ENCODE data around the gene ATXN10.

DNA sequence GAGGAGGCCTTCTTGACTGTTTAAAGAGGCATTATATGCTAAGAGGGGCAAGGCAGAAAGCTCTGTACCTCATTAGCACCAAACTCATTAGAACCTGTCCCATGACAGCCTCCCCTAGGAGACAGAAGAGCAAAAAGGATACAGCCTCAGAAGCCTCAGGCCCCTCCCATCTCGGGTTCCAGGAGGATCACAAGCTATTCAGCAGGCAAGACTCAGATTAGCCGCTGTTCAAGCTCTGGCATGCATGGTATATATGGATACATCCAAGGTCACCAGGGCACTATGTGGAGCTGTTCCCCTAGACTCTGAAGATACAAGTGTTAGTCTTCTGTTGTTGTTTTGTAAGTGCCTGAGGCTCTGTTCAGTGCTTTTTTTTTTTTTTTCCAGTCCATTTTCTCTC, 32.1 kb downstream of the ATXN10 start:
- TF ChIP-seq, protein P1, sequence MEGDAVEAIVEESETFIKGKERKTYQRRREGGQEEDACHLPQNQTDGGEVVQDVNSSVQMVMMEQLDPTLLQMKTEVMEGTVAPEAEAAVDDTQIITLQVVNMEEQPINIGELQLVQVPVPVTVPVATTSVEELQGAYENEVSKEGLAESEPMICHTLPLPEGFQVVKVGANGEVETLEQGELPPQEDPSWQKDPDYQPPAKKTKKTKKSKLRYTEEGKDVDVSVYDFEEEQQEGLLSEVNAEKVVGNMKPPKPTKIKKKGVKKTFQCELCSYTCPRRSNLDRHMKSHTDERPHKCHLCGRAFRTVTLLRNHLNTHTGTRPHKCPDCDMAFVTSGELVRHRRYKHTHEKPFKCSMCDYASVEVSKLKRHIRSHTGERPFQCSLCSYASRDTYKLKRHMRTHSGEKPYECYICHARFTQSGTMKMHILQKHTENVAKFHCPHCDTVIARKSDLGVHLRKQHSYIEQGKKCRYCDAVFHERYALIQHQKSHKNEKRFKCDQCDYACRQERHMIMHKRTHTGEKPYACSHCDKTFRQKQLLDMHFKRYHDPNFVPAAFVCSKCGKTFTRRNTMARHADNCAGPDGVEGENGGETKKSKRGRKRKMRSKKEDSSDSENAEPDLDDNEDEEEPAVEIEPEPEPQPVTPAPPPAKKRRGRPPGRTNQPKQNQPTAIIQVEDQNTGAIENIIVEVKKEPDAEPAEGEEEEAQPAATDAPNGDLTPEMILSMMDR (IDR thresholded peaks at IDR 0.05 in 2 of 3, conservative IDR thresholded peaks at IDR 0.05 in 1 of 3; ENCODE audit: control insufficient read depth in 2 of 3, extremely low read depth in 1 of 3, insufficient read depth in 1 of 3, low read depth in 3 of 3, low read length in 3 of 3), result no peak
- TF ChIP-seq EZH2 (IDR thresholded peaks at IDR 0.05; ENCODE audit: borderline replicate concordance, control insufficient read depth, low read depth, low read length) (no peak), POLR2A (IDR thresholded peaks at IDR 0.05; ENCODE audit: low read depth, low read length) (no peak), TCF7 (IDR thresholded peaks at IDR 0.05; ENCODE audit: borderline replicate concordance) (no peak), SMAD1 (IDR thresholded peaks at IDR 0.05; ENCODE audit: low read depth, partially characterized antibody) (no peak), SUZ12 (IDR thresholded peaks at IDR 0.05; ENCODE audit: unreplicated experiment) (no peak), RB1 (IDR thresholded peaks at IDR 0.05; ENCODE audit: borderline replicate concordance) (no peak), YBX1 (IDR thresholded peaks at IDR 0.05) (no peak), HCFC1 (IDR thresholded peaks at IDR 0.05; ENCODE audit: low read length) (no peak)
- TF ChIP-seq, protein P2, sequence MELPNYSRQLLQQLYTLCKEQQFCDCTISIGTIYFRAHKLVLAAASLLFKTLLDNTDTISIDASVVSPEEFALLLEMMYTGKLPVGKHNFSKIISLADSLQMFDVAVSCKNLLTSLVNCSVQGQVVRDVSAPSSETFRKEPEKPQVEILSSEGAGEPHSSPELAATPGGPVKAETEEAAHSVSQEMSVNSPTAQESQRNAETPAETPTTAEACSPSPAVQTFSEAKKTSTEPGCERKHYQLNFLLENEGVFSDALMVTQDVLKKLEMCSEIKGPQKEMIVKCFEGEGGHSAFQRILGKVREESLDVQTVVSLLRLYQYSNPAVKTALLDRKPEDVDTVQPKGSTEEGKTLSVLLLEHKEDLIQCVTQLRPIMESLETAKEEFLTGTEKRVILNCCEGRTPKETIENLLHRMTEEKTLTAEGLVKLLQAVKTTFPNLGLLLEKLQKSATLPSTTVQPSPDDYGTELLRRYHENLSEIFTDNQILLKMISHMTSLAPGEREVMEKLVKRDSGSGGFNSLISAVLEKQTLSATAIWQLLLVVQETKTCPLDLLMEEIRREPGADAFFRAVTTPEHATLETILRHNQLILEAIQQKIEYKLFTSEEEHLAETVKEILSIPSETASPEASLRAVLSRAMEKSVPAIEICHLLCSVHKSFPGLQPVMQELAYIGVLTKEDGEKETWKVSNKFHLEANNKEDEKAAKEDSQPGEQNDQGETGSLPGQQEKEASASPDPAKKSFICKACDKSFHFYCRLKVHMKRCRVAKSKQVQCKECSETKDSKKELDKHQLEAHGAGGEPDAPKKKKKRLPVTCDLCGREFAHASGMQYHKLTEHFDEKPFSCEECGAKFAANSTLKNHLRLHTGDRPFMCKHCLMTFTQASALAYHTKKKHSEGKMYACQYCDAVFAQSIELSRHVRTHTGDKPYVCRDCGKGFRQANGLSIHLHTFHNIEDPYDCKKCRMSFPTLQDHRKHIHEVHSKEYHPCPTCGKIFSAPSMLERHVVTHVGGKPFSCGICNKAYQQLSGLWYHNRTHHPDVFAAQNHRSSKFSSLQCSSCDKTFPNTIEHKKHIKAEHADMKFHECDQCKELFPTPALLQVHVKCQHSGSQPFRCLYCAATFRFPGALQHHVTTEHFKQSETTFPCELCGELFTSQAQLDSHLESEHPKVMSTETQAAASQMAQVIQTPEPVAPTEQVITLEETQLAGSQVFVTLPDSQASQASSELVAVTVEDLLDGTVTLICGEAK (IDR thresholded peaks at IDR 0.05; ENCODE audit: borderline replicate concordance), result no peak

Measured in GM12878 (cell line).